GM12874 (cell line): ENCODE results near the gene HSPG2.

ENCODE experiments used
- CTCF ChIP-seq: IDR thresholded peaks from 2 replicates; pipeline ENCODE4 v1.5.1; 2011; ENCODE audit warnings: low read depth, mild to moderate bottlenecking, control low read depth, low read length, moderate library complexity; ENCODE audit not compliant: insufficient read depth

Gene HSPG2

GRCh38 chr1:21775985-21776562, 161.0 kb downstream of the HSPG2 start:
- no peak for TF ChIP-seq CTCF

DNA sequence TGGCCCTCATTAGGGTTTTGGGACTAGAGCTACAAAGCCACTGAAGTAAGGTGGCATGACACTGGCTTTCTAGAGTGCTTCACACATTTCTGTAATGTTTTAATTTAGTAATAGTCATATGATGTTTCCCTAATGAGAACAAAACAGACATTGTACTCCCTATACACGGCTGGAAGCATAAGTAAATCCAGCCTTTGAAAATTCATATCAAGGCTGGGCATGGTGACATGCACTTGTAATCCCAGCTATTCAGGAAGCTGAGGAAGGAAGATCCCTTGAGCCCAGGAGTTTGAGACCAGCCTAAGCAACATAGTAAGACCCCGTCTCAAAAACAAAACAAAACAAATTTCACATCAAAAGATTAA, 161.6 kb downstream of the HSPG2 start:
- no peak for TF ChIP-seq CTCF

DNA sequence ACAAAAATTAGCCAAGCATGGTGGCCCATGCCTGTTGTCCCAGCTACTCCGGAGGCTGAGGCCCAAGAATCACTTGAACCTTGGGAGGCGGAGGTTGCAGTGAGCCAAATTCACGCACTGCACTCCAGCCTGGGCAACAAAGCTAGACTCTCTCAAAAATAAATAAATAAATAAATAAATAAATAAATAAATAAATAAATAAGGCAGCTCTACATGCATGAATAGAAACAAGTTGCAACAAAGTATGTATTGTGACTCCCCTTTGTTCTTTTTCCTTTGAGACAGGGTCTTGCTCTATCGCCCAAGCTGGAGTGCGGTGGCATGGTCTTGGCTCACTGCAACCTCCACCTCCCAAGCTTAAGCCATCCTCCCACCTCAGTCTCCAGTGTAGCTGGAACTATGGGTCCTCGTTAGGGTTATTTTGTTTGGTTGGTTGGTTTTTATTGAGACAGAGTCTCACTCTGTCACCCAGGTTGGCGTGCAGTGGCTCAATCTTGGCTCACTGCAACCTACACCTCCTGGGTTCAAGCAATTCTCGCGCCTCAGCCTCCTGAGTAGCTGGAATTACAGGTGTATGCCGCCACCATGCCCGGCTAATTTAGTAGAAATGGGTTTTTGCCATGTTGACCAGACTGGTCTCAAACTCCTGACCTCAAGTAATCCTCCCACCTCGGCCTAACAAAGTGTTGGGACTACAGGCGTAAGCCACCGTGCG, 162.1 kb downstream of the HSPG2 start:
- TF ChIP-seq CTCF: no peak

- no peak for TF ChIP-seq CTCF
These were observed 163.5 kb downstream of the HSPG2 start for GRCh38 chr1:21773585-21773984.
